Upper lobe of left lung (tissue), 6 donors: ENCODE data around the gene CACNA2D4. TPM values are rescaled to one million over a fixed set of nuclear protein-coding genes. Genes with fewer than 3 reads are reported as not detected.

Experiments used
- ATAC-seq, 2 donors: fragments of 200-7000 bp; cut with Tn5 transposase; one replicate each; pipeline ENCODE4 v1.9.1; 2022; ENCODE audit warnings: mild to moderate bottlenecking in 2 of 2, moderate library complexity in 2 of 2; ENCODE audit not compliant: low FRiP score in 2 of 2
- DNase-seq, 2 donors: peaks; one replicate each; pipeline ENCODE4 v3.0.0-alpha.2; 2019 to 2020
- H3K27ac ChIP-seq, 4 donors: fragments of 200-600 bp; sonication (generic); one replicate each; pipeline ENCODE4 v1.5.1; 2016 to 2019
- H3K27me3 ChIP-seq, 4 donors: fragments of 200-600 bp; sonication (generic); one replicate each; pipeline ENCODE4 v1.5.1; 2017 to 2019
- H3K36me3 ChIP-seq, 4 donors: fragments of 200-600 bp; sonication (generic); one replicate each; pipeline ENCODE4 v1.5.1; 2016 to 2019
- H3K4me1 ChIP-seq, 4 donors: fragments of 200-600 bp; sonication (generic); one replicate each; pipeline ENCODE4 v1.5.1; 2018 to 2019
- H3K4me3 ChIP-seq, 4 donors: fragments of 200-600 bp; sonication (generic); one replicate each; pipeline ENCODE4 v1.5.1; 2017 to 2019; ENCODE audit warnings: mild to moderate bottlenecking in 2 of 4, moderate library complexity in 1 of 4
- H3K9me3 ChIP-seq, 4 donors: fragments of 200-600 bp; sonication (generic); one replicate each; pipeline ENCODE4 v1.5.1; 2018 to 2019
- EP300 ChIP-seq, 4 donors: sonication (generic); formaldehyde crosslinking; IDR thresholded peaks; one replicate each; pipeline ENCODE4 v1.5.1; 2017; ENCODE audit warnings: antibody characterized with exemption in 4 of 4, control low read depth in 2 of 4
- POLR2A ChIP-seq, 4 donors: fragments of 450-650 bp; IDR thresholded peaks; one replicate each; pipeline ENCODE4 v1.5.1; 2016 to 2017; ENCODE audit warnings: antibody characterized with exemption in 4 of 4, mild to moderate bottlenecking in 2 of 4
- POLR2AphosphoS5 ChIP-seq, 2 donors: sonication (generic); formaldehyde crosslinking; IDR thresholded peaks; one replicate each; pipeline ENCODE4 v1.5.1; 2017; ENCODE audit warnings: antibody characterized with exemption in 2 of 2
- WGBS, 2 donors: methylation state at CpG; one replicate each; pipeline ENCODE4 v1.1.5; 2017 to 2018; 5-methylcytosine and 5-hydroxymethylcytosine counted together
- total RNA-seq, 6 donors: library from RNA; depleted of rRNA in 4 of 6; stranded (reverse); fragments of >200 nt in 4 of 6; gene quantifications; one replicate each; pipeline versions ENCODE4 v1.1.0 to v1.2.1, GENCODE V29; 2016 to 2021
- TF ChIP-seq, protein P1 (sequence below), 6 experiments: fragments of 450-650 bp in 4 of 6; fragments of 200-600 bp in 2 of 6; sonication (generic) in 2 of 6; IDR thresholded peaks; one replicate each; pipeline ENCODE4 v1.5.1; 2016 to 2019; ENCODE audit warnings: antibody characterized with exemption in 6 of 6
- donor health status: DM: no; HTN: no; CAD: no; lungs with moderate emphysema.
- donor health status: DM: no; HTN: yes; CAD: no; lungs with severe emphysema.

CACNA2D4 gene
- total RNA-seq, 6 donors from 2014 or later: 3.3 to 8.4 (median 7.0) TPM

DNA sequence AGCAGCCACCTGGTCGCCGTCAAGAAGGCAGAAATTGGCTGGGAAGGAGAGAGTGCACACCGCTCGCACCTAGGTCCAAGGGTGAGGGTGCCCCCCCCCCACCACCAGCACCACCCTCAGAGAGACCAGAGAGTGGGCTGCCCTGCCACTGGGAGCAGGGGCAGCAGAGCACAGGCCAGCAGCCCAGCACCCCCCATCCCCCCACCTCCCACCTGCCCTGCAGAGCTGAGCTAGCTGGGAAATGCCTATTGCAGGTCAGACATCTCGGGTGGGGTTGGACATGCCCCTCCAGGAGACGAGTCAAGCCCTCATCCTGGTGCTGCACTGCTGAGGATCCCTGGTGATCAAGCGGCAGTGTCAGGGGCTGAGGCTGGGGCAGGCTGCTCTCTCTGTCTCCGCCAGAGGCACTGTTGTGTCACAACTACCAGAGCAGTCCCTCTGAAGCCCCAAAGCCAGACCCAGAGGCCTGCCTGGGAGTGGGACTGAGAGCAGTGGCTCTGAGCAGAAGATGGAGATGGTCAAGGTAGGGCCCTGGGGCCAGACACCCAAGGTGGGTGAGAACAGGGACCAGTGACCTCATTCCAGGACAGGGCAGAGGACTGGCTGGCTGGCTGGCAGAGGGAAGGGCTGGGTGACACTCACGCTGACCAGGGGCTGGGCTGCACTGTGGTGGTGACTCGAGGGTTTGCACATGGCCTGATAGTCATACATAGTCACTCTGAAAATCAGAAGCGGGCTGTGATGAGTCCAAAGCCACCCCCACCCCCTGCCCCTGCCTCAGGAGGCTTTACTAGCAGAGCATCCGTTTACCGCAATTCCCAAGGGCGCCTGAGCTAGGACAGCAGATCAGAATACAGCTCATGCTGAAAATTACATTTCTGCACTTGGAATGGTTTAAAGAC, 117.8 kb downstream of the CACNA2D4 start:
- DNase-seq: peak in 1 of 2 donors; percentile 18
- Histone ChIP-seq H3K9me3 (no peaks in the 10 kb centered on the region), H3K4me3 (no peak overlapping the region), H3K4me1 (peaks cover 3 to 15% (median 12%) of the 10 kb centered on the region in 4 donors), H3K36me3 (no peaks in the 10 kb centered on the region), H3K27ac (peak overlapping the region in 1 of 4 donors; percentile 11), H3K27me3 (no peaks in the 10 kb centered on the region)
- TF ChIP-seq, protein P1, sequence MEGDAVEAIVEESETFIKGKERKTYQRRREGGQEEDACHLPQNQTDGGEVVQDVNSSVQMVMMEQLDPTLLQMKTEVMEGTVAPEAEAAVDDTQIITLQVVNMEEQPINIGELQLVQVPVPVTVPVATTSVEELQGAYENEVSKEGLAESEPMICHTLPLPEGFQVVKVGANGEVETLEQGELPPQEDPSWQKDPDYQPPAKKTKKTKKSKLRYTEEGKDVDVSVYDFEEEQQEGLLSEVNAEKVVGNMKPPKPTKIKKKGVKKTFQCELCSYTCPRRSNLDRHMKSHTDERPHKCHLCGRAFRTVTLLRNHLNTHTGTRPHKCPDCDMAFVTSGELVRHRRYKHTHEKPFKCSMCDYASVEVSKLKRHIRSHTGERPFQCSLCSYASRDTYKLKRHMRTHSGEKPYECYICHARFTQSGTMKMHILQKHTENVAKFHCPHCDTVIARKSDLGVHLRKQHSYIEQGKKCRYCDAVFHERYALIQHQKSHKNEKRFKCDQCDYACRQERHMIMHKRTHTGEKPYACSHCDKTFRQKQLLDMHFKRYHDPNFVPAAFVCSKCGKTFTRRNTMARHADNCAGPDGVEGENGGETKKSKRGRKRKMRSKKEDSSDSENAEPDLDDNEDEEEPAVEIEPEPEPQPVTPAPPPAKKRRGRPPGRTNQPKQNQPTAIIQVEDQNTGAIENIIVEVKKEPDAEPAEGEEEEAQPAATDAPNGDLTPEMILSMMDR (IDR thresholded peaks at IDR 0.05): peak in 3 of 6 experiments; percentile 32 to 52 (median 47)
- TF ChIP-seq POLR2AphosphoS5 (IDR thresholded peaks at IDR 0.05): no peak
- 78 to 80% methylated on average over 9 to 14 of the region's 14 CpGs for WGBS, 2 donors
- no peak for ATAC-seq

DNA sequence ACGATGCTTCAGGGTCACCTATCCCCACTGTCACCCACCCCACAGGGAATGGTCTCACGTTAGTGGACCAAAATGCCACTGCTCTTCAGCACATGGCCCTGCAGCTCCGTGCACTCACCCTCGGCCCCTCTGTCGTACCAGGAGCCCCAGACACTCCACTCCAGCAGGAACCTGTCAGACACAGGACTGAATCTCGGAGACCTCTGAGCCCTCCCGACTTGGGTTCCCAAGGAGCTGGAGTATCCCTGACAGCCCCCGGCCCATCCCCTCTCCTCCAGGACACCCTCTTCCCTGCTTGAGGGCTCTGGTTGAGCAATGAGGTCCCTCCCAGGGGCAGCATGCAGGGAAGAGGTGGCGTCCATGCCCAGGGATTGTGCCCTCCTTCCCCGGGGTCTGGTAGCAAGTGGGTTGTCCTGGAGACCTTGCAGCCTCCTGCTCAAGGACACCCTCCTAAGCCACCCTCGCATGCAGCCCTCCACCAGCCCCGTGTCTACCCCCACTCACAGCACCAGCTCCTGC, 118.5 kb downstream of the CACNA2D4 start:
- TF ChIP-seq EP300 (IDR thresholded peaks at IDR 0.05): no peak
- TF ChIP-seq POLR2AphosphoS5 (IDR thresholded peaks at IDR 0.05): no peak
- TF ChIP-seq POLR2A (IDR thresholded peaks at IDR 0.05): no peak
- TF ChIP-seq, protein P1 (IDR thresholded peaks at IDR 0.05): no peak
- Histone ChIP-seq H3K36me3 (no peaks in the 10 kb centered on the region), H3K4me3 (no peak overlapping the region), H3K9me3 (no peaks in the 10 kb centered on the region), H3K27ac (no peak overlapping the region), H3K27me3 (no peaks in the 10 kb centered on the region), H3K4me1 (peaks cover 10 to 18% (median 18%) of the 10 kb centered on the region in 4 donors)
- DNase-seq (no peak), ATAC-seq (no peak)
- 83 to 84% methylated on average over 8 to 12 of the region's 12 CpGs for WGBS, 2 donors

DNA sequence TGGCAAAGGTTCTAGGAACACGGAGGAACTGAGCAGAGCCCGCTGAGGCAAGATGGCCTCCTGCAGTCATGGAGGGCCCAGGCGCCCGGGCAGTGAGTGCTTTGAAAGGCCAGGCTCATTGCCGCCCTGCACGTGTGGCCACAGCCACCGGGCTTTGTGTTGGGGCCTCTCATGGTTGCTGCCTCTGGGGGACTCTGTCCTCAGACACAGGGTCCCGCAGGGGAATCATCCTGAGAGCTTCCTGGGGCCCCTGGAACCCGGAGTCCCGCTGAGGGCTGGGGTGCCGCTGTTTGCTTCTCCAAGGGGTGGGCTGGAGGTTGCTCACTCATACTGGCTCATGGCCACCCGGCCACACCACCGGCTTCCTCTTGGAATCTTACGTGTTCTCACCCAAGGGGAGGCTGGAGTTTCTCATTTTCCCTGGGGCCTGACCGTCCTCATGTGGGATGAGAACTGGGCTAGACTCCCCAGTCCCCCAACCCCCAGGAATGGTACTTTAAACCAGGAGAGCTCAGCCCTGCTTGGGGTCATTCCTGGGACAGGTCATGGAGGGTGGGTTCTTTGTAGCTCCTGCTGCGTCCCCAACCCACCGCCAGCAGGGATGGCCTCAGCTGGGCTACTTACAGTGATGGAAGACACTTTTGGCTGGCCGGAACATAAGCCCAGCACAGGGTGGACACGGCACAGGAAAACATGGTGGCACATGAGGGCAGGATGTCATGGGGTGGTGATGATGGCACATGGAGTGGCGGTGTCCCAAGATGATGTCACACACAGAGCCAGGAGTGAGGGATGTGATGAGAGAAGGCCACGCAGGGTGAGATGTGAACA, 119.2 kb downstream of the CACNA2D4 start:
- no peak overlapping the region for H3K4me3 ChIP-seq
- no peaks in the 10 kb centered on the region for H3K27me3 ChIP-seq
- DNase-seq: no peak
- no peaks in the 10 kb centered on the region for H3K9me3 ChIP-seq
- WGBS, 2 donors: 91 to 92% methylated on average over 12 to 21 of the region's 21 CpGs
- no peak for ATAC-seq
- H3K4me1 ChIP-seq: peaks cover 10 to 24% (median 16%) of the 10 kb centered on the region in 4 donors
- H3K36me3 ChIP-seq: no peaks in the 10 kb centered on the region
- H3K27ac ChIP-seq: no peak overlapping the region
- no peak for TF ChIP-seq POLR2AphosphoS5 (IDR thresholded peaks at IDR 0.05)
- no peak for TF ChIP-seq EP300 (IDR thresholded peaks at IDR 0.05)
- TF ChIP-seq POLR2A (IDR thresholded peaks at IDR 0.05): no peak
- TF ChIP-seq, protein P1 (IDR thresholded peaks at IDR 0.05): no peak

DNA sequence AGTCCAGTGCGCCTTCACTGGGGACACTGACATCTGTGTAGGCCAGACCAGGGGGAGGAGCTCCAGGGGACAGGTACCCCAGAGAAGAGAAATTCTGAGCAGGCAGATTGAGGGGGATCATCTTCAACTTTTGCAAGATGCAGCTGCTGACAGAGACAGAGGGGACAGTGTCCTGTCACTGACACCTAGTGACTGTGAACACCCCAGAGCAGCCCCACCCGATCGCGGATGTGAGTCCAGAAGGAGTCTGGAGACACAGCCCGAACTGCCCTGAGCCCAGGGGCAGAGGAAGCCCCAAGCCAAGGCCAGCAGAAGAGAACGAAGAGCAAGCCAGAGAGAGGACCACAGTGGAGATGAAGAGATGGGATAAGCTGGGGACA, 119.8 kb downstream of the CACNA2D4 start:
- TF ChIP-seq EP300 (IDR thresholded peaks at IDR 0.05) (no peak), POLR2AphosphoS5 (IDR thresholded peaks at IDR 0.05) (no peak), POLR2A (IDR thresholded peaks at IDR 0.05) (no peak)
- TF ChIP-seq, protein P1 (IDR thresholded peaks at IDR 0.05): no peak
- peak overlapping the region in 2 of 4 donors; percentile 96 to 97 for H3K27ac ChIP-seq
- H3K4me1 ChIP-seq: peaks cover 15 to 28% (median 17%) of the 10 kb centered on the region in 4 donors
- H3K4me3 ChIP-seq: no peak overlapping the region
- WGBS, 2 donors: 86 to 91% methylated on average over 5 to 6 of the region's 6 CpGs
- H3K27me3 ChIP-seq: no peaks in the 10 kb centered on the region
- no peak for ATAC-seq
- no peaks in the 10 kb centered on the region for H3K9me3 ChIP-seq
- no peaks in the 10 kb centered on the region for H3K36me3 ChIP-seq
- DNase-seq: no peak
